Adrenal gland (tissue), 12 donors: ENCODE results near the gene SLC43A2. TPM values are rescaled to one million over a fixed set of nuclear protein-coding genes. Genes with fewer than 3 reads are reported as not detected.
"Not testable (repeated sequence)": the region's sequence is repeated elsewhere in the genome, so short reads cannot be mapped to it uniquely, and the experiment has no call there.

ENCODE experiments used
- DNase-seq, 7 donors: peaks; one replicate each; pipeline ENCODE4 v3.0.0-alpha.2; 2019 to 2020
- H3K27ac ChIP-seq, 5 donors: fragments of 200-600 bp; sonication (generic) in 4 of 5; 1 replicate in 3 of 5; 2 replicates in 2 of 5; pipeline versions ENCODE4 v1.5.1 to v1.8.0; 2016 to 2020; ENCODE audit warnings: mild to moderate bottlenecking in 1 of 5
- H3K27me3 ChIP-seq: fragments of 200-600 bp; 2 replicates; pipeline ENCODE4 v1.8.0; 2021
- H3K36me3 ChIP-seq, 2 donors: fragments of 200-600 bp; replicated peaks in 1 of 2; 1 replicate in 1 of 2; 2 replicates in 1 of 2; pipeline versions ENCODE4 v1.5.1 to v1.8.0; 2018 to 2022
- H3K4me1 ChIP-seq, 2 donors: fragments of 200-600 bp; replicated peaks in 1 of 2; 1 replicate in 1 of 2; 2 replicates in 1 of 2; pipeline versions ENCODE4 v1.5.1 to v1.8.0; 2018 to 2021
- H3K4me3 ChIP-seq, 4 donors: fragments of 200-600 bp; sonication (generic) in 3 of 4; one replicate each; pipeline ENCODE4 v1.5.1; 2016 to 2018
- H3K9me3 ChIP-seq, 3 donors: fragments of 200-600 bp; sonication (generic) in 1 of 3; replicated peaks in 1 of 3; 1 replicate in 2 of 3; 2 replicates in 1 of 3; pipeline versions ENCODE4 v1.5.1 to v1.8.0; 2016 to 2021
- POLR2A ChIP-seq, 2 donors: fragments of 450-650 bp; IDR thresholded peaks; one replicate each; pipeline ENCODE4 v1.6.1; 2017; ENCODE audit warnings: antibody characterized with exemption in 2 of 2, mild to moderate bottlenecking in 2 of 2, moderate library complexity in 1 of 2
- WGBS, 4 donors: extraction: QIAGEN DNeasy Blood & Tissue Kit in 2 of 4; methylation state at CpG; one replicate each; pipeline versions ENCODE4 v1.1.5 to v1.1.7; 2013 to 2017; 5-methylcytosine and 5-hydroxymethylcytosine counted together
- intact Hi-C, 2 donors: fragments of 100-400 bp; cut with DNase I; formaldehyde crosslinking; loops; one replicate each; pipeline versions ENCODE4 v1.14.1 to v1.15.0; 2022 to 2023
- polyA plus RNA-seq, 3 donors: library from polyadenylated mRNA; stranded (reverse); fragments of 200-250 nt in 2 of 3; fragments of 350-450 nt in 1 of 3; fragmentation: Illumina TruSeq in 1 of 3; extraction: RNeasy Lipid Tissue Mini Kit (QIAGEN cat#74804) in 1 of 3; gene quantifications; one replicate each; pipeline ENCODE4 v1.2.3, GENCODE V29; 2013 to 2014
- total RNA-seq, 9 donors: library from RNA; depleted of rRNA in 4 of 9; stranded (reverse); fragments of >200 nt in 4 of 9; fragments of 120-200 nt in 1 of 9; fragmentation: NEBNext Ultra II Directional in 1 of 9; extraction: Animal tissue kit (Norgen Biotek cat#: 25700) in 1 of 9; gene quantifications; one replicate each; pipeline versions ENCODE4 v1.1.0 to v1.2.4, GENCODE V29; 2013 to 2023
- TF ChIP-seq, protein P1 (sequence below), 6 experiments: fragments of 450-650 bp in 4 of 6; fragments of 200-600 bp in 2 of 6; sonication (generic) in 1 of 6; IDR thresholded peaks; 1 replicate in 5 of 6; 2 replicates in 1 of 6; pipeline versions ENCODE4 v1.5.1 to v1.8.0; 2016 to 2021; ENCODE audit warnings: antibody characterized with exemption in 6 of 6, mild to moderate bottlenecking in 2 of 6, moderate library complexity in 1 of 6
- donor health status: healthy with polysubstance abuse.
- donor health status: Bipolar disorder and iron deficiency.
- donor health status: DM: yes; HTN: yes; CAD: no.
- donor health status: DM: no; HTN: no; CAD: no.
- donor health status: DM: no; HTN: no; CAD: no.
- donor health status: DM: yes; HTN: yes; CAD: no.

The SLC43A2 gene
- total and polyA plus RNA-seq, 12 donors = 4.8 to 32.5 (median 15.6) TPM

- WGBS, 4 donors = 71 to 75% (median 74%) methylated on average over 19 of the region's 19 CpGs
- peaks cover 5 to 31% of the 10 kb centered on the region in 2 donors for H3K4me1 ChIP-seq
- H3K36me3 ChIP-seq = no peaks in the 10 kb centered on the region
- H3K4me3 ChIP-seq = no peak overlapping the region
- no peaks in the 10 kb centered on the region for H3K27me3 ChIP-seq
- H3K9me3 ChIP-seq = no peaks in the 10 kb centered on the region
- no peak for DNase-seq
- TF ChIP-seq, protein P1, sequence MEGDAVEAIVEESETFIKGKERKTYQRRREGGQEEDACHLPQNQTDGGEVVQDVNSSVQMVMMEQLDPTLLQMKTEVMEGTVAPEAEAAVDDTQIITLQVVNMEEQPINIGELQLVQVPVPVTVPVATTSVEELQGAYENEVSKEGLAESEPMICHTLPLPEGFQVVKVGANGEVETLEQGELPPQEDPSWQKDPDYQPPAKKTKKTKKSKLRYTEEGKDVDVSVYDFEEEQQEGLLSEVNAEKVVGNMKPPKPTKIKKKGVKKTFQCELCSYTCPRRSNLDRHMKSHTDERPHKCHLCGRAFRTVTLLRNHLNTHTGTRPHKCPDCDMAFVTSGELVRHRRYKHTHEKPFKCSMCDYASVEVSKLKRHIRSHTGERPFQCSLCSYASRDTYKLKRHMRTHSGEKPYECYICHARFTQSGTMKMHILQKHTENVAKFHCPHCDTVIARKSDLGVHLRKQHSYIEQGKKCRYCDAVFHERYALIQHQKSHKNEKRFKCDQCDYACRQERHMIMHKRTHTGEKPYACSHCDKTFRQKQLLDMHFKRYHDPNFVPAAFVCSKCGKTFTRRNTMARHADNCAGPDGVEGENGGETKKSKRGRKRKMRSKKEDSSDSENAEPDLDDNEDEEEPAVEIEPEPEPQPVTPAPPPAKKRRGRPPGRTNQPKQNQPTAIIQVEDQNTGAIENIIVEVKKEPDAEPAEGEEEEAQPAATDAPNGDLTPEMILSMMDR (IDR thresholded peaks at IDR 0.05) = no peak
- no peak for TF ChIP-seq POLR2A (IDR thresholded peaks at IDR 0.05)
- intact Hi-C loops = no loop called here
- H3K27ac ChIP-seq = no peak overlapping the region
Observed at GRCh38 chr17:1563786-1564613, 64.6 kb downstream of the SLC43A2 start.

DNA sequence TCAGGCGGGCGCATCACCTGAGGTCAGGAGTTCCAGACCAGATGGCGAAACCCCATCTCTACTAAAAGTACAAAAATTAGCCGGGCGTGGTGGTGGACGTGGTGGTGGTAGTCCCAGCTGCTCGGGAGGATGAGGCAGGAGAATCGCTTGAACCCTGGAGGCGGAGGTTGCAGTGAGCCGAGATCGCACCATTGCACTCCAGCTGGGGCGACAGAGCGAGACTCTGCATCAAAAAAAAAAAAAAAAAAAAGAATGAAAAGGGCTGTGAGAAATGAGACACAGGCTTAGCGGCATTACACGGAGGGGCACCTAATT, 65.2 kb downstream of the SLC43A2 start:
- H3K27me3 ChIP-seq, H3K36me3 ChIP-seq, H3K4me3 ChIP-seq, intact Hi-C loops, H3K9me3 ChIP-seq, H3K27ac ChIP-seq, DNase-seq: not testable (repeated sequence)
- 77 to 86% (median 81%) methylated on average over 15 of the region's 15 CpGs for WGBS, 4 donors
- H3K4me1 ChIP-seq = peaks cover 5 to 33% of the 10 kb centered on the region in 2 donors

- H3K27me3 ChIP-seq = no peaks in the 10 kb centered on the region
- peak in 6 of 7 donors; percentile 37 to 65 (median 60) for DNase-seq
- intact Hi-C loops = no loop called here
- WGBS, 4 donors = 1 to 2% (median 2%) methylated on average over 10 to 62 of the region's 62 CpGs; no CpG with 5 or more reads in 1 of the 4 donors
- no peaks in the 10 kb centered on the region for H3K36me3 ChIP-seq
- H3K9me3 ChIP-seq = no peaks in the 10 kb centered on the region
- TF ChIP-seq, protein P1 (IDR thresholded peaks at IDR 0.05) = no peak
- no peak for TF ChIP-seq POLR2A (IDR thresholded peaks at IDR 0.05)
- H3K4me3 ChIP-seq = peak overlapping the region in 2 of 4 donors; percentile 57 to 99
- H3K27ac ChIP-seq = peak overlapping the region in 4 of 5 donors; percentile 81 to 99 (median 86)
- H3K4me1 ChIP-seq = peaks cover 5 to 33% of the 10 kb centered on the region in 2 donors
Observed at GRCh38 chr17:1562176-1562643, 66.4 kb downstream of the SLC43A2 start.

- peaks cover 5 to 33% of the 10 kb centered on the region in 2 donors for H3K4me1 ChIP-seq
- peak overlapping the region in 2 of 4 donors; percentile 57 to 99 for H3K4me3 ChIP-seq
- H3K36me3 ChIP-seq = no peaks in the 10 kb centered on the region
- H3K27me3 ChIP-seq = no peaks in the 10 kb centered on the region
- WGBS, 4 donors = 7 to 10% (median 9%) methylated on average over 35 to 47 of the region's 47 CpGs
- intact Hi-C loops = no loop called here
- H3K27ac ChIP-seq = peak overlapping the region in 4 of 5 donors; percentile 81 to 99 (median 86)
- no peaks in the 10 kb centered on the region for H3K9me3 ChIP-seq
- TF ChIP-seq, protein P1 (IDR thresholded peaks at IDR 0.05) = peak in 3 of 6 experiments; percentile 12 to 40 (median 22)
- no peak for TF ChIP-seq POLR2A (IDR thresholded peaks at IDR 0.05)
- peak in 2 of 7 donors; percentile 25 for DNase-seq
Observed at GRCh38 chr17:1561420-1562175, 67.0 kb downstream of the SLC43A2 start.
